ENCODE results near the gene LRRC8B. TPM values are rescaled to one million over a fixed set of nuclear protein-coding genes. Genes with fewer than 3 reads are reported as not detected.
A peak's percentile ranks its signal among the peaks of the same experiment; 100 is the strongest.

The LRRC8B gene
- total RNA-seq, 3 donors from 2014 or later = 11.5 to 25.3 (median 12.3) TPM

DNA sequence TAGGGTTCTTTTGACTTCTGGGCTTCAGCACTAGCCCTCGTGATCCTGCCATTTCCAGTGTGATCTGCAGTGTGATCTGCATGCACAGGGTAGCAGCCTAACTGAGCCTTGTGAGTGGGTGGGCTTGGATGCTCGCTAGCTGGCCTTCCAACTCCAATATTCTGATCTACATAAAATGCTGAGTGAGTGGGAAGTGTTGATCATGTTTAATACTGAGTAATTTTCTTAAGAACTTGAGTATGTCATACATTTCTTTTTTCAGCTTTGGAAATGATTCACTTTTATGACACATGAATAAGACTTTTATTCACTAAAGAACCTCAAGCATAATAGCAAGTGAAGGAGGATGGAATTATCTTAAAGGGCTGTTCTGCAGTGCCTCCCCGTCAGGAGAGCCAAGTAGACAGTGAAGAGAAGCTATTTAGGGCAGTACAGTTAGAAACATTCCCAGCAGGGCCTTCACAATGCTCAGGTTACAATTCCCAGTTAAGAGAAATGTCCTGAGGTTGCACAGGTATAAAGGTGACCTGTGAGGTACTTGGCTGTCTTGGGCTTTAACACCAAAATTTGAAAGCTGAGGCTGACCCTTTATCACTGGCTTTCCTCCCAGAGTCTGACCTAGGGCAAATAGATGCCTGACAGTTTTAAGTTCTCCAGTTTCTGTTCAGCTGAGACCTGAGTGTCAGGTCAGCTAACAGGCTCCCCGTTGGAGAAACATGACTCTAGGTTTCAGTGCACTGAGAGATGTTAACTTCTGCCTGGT is 79.2 kb downstream of the LRRC8B start:
- intact Hi-C loops (cut with DNase I; ENCODE audit: low total_unique reads) = no loop called here
- TF ChIP-seq POLR2AphosphoS5 (IDR thresholded peaks at IDR 0.05) = no peak
- TF ChIP-seq, protein P1, sequence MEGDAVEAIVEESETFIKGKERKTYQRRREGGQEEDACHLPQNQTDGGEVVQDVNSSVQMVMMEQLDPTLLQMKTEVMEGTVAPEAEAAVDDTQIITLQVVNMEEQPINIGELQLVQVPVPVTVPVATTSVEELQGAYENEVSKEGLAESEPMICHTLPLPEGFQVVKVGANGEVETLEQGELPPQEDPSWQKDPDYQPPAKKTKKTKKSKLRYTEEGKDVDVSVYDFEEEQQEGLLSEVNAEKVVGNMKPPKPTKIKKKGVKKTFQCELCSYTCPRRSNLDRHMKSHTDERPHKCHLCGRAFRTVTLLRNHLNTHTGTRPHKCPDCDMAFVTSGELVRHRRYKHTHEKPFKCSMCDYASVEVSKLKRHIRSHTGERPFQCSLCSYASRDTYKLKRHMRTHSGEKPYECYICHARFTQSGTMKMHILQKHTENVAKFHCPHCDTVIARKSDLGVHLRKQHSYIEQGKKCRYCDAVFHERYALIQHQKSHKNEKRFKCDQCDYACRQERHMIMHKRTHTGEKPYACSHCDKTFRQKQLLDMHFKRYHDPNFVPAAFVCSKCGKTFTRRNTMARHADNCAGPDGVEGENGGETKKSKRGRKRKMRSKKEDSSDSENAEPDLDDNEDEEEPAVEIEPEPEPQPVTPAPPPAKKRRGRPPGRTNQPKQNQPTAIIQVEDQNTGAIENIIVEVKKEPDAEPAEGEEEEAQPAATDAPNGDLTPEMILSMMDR (IDR thresholded peaks at IDR 0.05) = no peak
- no peak for TF ChIP-seq POLR2A (IDR thresholded peaks at IDR 0.05)
- H3K4me1 ChIP-seq = peaks cover 3 to 21% of the 10 kb centered on the region in 2 donors

DNA sequence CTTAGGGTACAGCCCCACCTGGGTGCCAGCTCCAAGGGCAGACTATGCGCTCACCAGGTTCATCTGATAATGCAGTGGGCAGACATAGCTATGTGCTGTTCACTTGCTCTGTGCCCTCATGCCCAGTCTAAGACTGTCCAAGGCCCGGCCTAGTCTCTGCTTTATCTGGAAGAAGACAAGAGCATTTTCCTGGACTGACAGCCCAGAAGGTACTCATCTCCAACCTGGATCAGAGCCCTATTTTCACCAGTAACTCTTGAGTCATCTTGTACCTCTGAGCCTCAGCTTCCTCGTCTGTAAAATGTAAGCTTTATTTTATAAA is 79.7 kb downstream of the LRRC8B start:
- H3K36me3 ChIP-seq = no peaks in the 10 kb centered on the region
- H3K27me3 ChIP-seq = no peaks in the 10 kb centered on the region
- H3K27ac ChIP-seq = peak overlapping the region; percentile 53 to 54
- no peak for DNase-seq (ENCODE audit: low spot score in 2 of 2)
- intact Hi-C loops (cut with DNase I; ENCODE audit: low total_unique reads) = no loop called here
- H3K4me3 ChIP-seq = no peak overlapping the region
- no peaks in the 10 kb centered on the region for H3K9me3 ChIP-seq
- H3K4me1 ChIP-seq = peaks cover 3 to 23% of the 10 kb centered on the region in 2 donors
- TF ChIP-seq, protein P1 (IDR thresholded peaks at IDR 0.05) = no peak
- TF ChIP-seq POLR2AphosphoS5 (IDR thresholded peaks at IDR 0.05) = no peak
- no peak for TF ChIP-seq POLR2A (IDR thresholded peaks at IDR 0.05)

More for the DNA sequence above, 79.2 kb downstream of the LRRC8B start:
- Histone ChIP-seq H3K27me3 (no peaks in the 10 kb centered on the region), H3K36me3 (no peaks in the 10 kb centered on the region), H3K27ac (peak overlapping the region; percentile 53 to 54), H3K4me3 (no peak overlapping the region), H3K9me3 (no peaks in the 10 kb centered on the region)
- DNase-seq (ENCODE audit: low spot score in 2 of 2) = no peak

DNA sequence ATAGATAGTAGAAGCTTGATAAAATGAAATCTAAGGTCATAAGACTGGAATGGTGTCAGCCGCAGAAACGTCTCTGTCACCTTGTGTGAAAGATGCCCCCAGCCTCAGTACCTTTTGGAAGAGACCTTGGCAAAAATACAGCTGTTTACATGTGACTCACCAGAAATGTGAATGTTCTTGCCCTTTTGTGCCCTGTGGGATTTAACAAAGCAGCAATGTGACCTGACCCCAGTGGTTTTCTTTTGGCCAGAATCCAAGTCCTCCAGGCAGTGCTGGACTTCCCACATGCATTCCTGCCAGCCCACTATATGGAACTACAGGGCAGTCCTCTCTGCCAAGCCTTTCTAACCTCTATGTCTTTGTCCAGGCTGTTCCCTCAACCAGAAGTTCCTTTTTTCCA is 81.1 kb downstream of the LRRC8B start:
- TF ChIP-seq POLR2A (IDR thresholded peaks at IDR 0.05) (no peak), POLR2AphosphoS5 (IDR thresholded peaks at IDR 0.05) (no peak)
- TF ChIP-seq, protein P1 (IDR thresholded peaks at IDR 0.05) = no peak
- intact Hi-C loops (cut with DNase I; ENCODE audit: low total_unique reads) = no loop called here
- H3K9me3 ChIP-seq = no peaks in the 10 kb centered on the region
- no peaks in the 10 kb centered on the region for H3K36me3 ChIP-seq
- DNase-seq (ENCODE audit: low spot score in 2 of 2) = no peak
- no peaks in the 10 kb centered on the region for H3K27me3 ChIP-seq
- peak overlapping the region in 1 of 2 donors; percentile 55 for H3K27ac ChIP-seq
- peaks cover 3 to 23% of the 10 kb centered on the region in 2 donors for H3K4me1 ChIP-seq
- no peak overlapping the region for H3K4me3 ChIP-seq

DNA sequence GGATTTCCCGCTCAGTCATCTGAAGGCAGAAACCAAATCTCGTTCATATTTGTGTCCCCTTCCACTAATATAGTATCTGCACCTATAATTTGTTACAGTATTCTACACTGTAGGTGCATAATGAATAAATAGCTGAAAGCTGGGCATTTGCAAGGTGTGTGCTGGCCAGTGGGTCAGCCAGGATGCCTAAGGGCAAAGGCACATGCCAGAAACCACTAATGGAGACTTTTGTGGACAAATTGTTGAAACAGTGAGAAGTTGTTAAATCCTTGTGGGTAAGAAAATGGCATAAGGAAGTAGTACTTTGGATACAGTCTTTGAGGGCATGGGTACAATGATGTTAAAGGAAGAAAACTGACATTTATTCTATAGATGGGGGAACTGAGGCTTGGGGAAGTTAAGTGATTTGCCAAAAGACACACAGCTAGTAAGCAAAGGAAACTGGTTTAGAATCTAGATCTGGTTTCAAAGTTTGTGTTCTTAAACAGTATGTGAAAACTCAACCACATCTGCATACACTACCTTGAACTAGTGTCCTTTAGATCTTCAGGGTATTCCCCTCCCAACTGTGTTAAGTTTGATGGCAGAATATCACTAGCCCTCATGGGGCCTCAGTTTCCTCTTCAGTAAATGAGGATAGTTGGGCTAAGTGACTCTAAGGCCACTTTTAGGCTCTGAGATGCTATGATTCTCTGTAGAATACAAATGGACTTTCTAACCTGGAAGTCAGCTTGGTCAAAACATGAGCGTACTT is 81.8 kb downstream of the LRRC8B start:
- intact Hi-C loops (cut with DNase I; ENCODE audit: low total_unique reads) = no loop called here
- TF ChIP-seq POLR2A (IDR thresholded peaks at IDR 0.05) (no peak), POLR2AphosphoS5 (IDR thresholded peaks at IDR 0.05) (no peak)
- TF ChIP-seq, protein P1 (IDR thresholded peaks at IDR 0.05) = no peak
- H3K4me3 ChIP-seq = no peak overlapping the region
- H3K27ac ChIP-seq = peak overlapping the region; percentile 32 to 55
- H3K36me3 ChIP-seq = no peaks in the 10 kb centered on the region
- no peaks in the 10 kb centered on the region for H3K9me3 ChIP-seq
- H3K4me1 ChIP-seq = peaks cover 3 to 23% of the 10 kb centered on the region in 2 donors
- no peak for DNase-seq (ENCODE audit: low spot score in 2 of 2)
- H3K27me3 ChIP-seq = no peaks in the 10 kb centered on the region

DNA sequence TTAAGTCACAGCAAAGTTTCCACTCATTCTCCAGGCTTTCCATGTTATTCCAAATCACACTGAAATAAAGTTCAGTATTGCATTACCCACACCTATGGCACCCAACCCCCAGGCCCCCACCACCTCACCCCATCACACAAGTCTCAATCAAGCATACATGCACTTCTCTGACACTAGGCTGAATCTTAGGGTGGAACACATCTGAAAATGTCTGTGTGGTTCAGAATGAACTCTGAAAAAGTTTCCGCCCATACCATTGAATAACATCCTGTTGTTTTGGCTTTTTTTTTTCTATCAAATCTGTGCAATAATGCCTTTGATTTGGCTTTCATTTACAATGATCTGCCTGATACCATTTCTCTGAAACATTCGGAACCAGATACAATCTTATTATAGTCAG is 82.5 kb downstream of the LRRC8B start:
- TF ChIP-seq, protein P1 (IDR thresholded peaks at IDR 0.05) = no peak
- TF ChIP-seq POLR2AphosphoS5 (IDR thresholded peaks at IDR 0.05) (no peak), POLR2A (IDR thresholded peaks at IDR 0.05) (no peak)
- intact Hi-C loops (cut with DNase I; ENCODE audit: low total_unique reads) = no loop called here
- H3K4me1 ChIP-seq = peaks cover 3 to 23% of the 10 kb centered on the region in 2 donors

More for the DNA sequence above, 82.5 kb downstream of the LRRC8B start:
- Histone ChIP-seq H3K27ac (no peak overlapping the region), H3K27me3 (no peaks in the 10 kb centered on the region), H3K9me3 (no peaks in the 10 kb centered on the region), H3K36me3 (no peaks in the 10 kb centered on the region), H3K4me3 (no peak overlapping the region)
- no peak for DNase-seq (ENCODE audit: low spot score in 2 of 2)

Data from breast epithelium (tissue), 4 donors.